ENCODE data around the gene DPP8. TPM values are rescaled to one million over a fixed set of nuclear protein-coding genes. Genes with fewer than 3 reads are reported as not detected.
A peak's percentile ranks its signal among the peaks of the same experiment; 100 is the strongest.

The DPP8 gene
- total RNA-seq, 2 experiments from 2014 or later = 25.8 to 26.4 TPM

DNA sequence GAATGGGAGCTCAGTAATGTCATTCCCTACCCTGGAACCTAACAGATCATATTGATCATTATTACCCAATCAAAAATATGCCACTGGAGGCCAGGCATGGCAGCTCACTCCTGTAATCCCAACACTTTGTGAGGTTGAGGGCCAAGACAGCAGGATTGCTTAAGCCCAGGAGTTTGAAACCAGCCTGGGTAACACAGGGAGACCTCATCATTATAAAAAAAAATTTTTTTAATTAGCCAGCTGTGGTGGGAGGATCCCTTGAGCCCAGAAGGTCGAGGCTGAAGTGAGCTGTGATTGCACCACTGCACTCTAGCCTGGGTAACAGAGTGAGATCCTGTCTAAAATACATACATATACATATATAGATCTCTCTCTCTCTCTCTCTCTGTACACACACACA, 104.9 kb downstream of the DPP8 start:
- ChIA-PET CTCF (interaction anchor here (0.7 to 1.5 kb wide), 3 partner anchors 9 to 27 kb away, joined by 3 to 4 read pairs (median 4); no protein-coding TSS in a partner anchor), POLR2A (no interaction called here)
- Mint-ChIP-seq H3K27me3 (peaks cover 16% of the 10 kb centered on the region), H3K27ac (no peak overlapping the region), H3K4me1 (peaks cover 3% of the 10 kb centered on the region), H3K36me3 (ENCODE audit: low read depth) (no peaks in the 10 kb centered on the region), H3K9me3 (ENCODE audit: low read depth) (no peaks in the 10 kb centered on the region), H3K4me3 (no peak overlapping the region)
- DNase-seq (no peak), ATAC-seq (no peak)
- intact Hi-C loops (cut with DNase I, micrococcal nuclease) = no loop called here

DNA sequence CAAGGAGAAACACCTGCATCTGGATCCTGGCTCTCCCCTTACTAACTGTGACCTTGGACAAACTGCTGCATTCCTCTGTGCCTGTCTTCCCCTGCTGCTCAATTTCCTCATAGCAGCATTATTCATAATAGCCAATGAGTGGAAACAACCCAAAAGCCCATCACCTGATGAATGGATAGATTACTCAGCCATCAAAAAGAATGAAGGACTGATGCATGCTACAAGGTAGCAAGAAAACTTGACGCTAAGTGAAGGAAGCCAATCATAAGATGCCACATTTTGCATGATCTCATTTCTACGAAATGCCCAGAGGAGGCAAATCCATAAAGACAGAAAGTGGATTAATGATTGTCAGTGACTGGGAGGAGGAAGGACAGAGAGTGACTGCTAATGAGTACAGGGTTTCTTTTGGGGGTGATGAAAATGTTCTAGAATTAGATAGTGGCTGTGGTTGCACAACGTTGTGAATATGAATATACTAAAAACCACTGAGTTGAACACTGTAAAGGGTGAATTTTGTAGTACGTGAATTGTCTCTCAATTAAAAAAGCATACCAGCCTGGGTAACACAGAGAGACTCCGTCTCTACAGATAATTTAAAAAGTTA, 105.9 kb downstream of the DPP8 start:
- ChIA-PET POLR2A (no interaction called here), CTCF (no interaction called here)
- Mint-ChIP-seq H3K4me3 (no peak overlapping the region), H3K27ac (no peak overlapping the region), H3K36me3 (ENCODE audit: low read depth) (no peaks in the 10 kb centered on the region), H3K9me3 (ENCODE audit: low read depth) (no peaks in the 10 kb centered on the region), H3K27me3 (peaks cover 10% of the 10 kb centered on the region), H3K4me1 (peaks cover 3% of the 10 kb centered on the region)
- intact Hi-C loops (cut with DNase I, micrococcal nuclease) = no loop called here
- no peak for ATAC-seq
- no peak for DNase-seq

DNA sequence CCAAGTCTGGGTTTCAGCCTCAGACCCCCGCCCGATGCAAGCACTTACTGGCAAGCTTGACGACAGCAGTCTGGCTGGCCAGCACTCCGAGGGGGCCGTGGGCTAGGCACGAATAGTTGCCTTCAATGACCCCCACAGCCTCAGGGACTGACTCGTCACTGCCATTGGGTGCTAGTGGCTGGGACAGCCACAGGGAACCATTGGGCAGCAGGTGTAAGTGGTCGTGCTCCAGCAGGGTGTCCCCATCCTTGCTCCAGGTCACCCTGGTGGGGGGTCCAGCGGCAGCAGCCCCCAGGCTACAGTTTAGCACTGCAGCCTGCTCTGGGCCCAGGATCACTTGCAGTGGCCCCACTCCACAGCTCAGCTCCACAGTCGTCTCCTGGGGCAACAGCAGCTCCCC, 106.5 kb downstream of the DPP8 start:
- Mint-ChIP-seq H3K27ac (no peak overlapping the region), H3K27me3 (peaks cover 10% of the 10 kb centered on the region), H3K4me1 (peaks cover 3% of the 10 kb centered on the region), H3K36me3 (ENCODE audit: low read depth) (no peaks in the 10 kb centered on the region), H3K9me3 (ENCODE audit: low read depth) (no peaks in the 10 kb centered on the region), H3K4me3 (no peak overlapping the region)
- intact Hi-C loops (cut with DNase I, micrococcal nuclease) = no loop called here
- ATAC-seq = no peak
- CTCF ChIA-PET = no interaction called here
- DNase-seq = no peak
- POLR2A ChIA-PET = no interaction called here

DNA sequence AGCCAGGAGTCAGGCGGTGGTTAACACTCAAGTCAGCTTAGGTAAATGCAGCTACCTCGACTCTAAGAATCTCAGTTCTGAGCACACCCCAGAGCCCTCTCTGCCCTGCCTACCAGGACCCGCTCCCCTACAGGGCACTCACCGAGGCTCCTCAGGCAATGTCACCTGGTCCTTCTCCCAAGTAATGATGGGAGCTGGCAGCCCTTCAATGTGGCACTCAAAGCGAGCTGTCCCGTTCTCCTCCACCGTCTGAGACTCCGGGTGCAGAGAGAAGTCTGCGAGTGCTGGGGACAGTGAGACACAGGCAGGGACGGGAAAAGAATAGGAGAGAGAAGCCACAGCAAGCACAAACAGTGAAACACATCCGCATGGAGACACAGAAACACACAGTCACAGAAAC, 107.5 kb downstream of the DPP8 start:
- peaks cover 9% of the 10 kb centered on the region for H3K27me3 Mint-ChIP-seq
- CTCF ChIA-PET = interaction anchor here (1.3 kb wide), 1 partner anchor 31 kb away, joined by 3 read pairs; no protein-coding TSS in a partner anchor
- POLR2A ChIA-PET = no interaction called here
- no peak overlapping the region for H3K4me3 Mint-ChIP-seq
- H3K27ac Mint-ChIP-seq = no peak overlapping the region
- no peaks in the 10 kb centered on the region for H3K36me3 Mint-ChIP-seq (ENCODE audit: low read depth)
- no peaks in the 10 kb centered on the region for H3K9me3 Mint-ChIP-seq (ENCODE audit: low read depth)
- intact Hi-C loops (cut with DNase I, micrococcal nuclease) = no loop called here
- no peak for DNase-seq
- no peak for ATAC-seq
- H3K4me1 Mint-ChIP-seq = peaks cover 3% of the 10 kb centered on the region

DNA sequence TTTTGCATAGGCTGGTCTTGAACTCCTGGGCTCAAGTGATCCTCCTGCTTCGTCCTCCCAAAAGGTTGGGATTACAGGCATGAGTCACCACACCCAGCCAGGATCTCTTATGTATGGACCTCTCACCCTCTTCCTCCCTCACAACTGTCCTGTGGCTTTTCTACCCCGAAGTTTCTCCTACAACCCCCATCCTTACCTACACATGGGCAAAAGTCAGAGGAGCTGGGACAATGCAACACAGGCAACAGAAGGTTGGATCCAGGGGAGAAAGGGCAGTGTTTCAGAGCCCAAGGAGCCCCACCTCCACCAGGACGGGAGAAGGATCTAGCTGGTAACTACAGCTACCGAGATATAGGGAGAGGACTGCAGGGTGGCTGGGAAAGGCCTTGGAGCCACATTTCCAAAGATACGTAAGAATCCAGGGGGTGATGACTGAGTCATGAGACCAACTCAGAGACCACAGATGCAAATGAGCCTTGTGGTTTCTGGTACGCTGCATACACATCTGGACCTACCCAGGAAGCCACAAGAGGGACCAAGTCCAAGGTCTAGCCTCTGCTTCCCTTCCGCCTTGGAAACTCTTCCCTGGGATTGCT, 108.4 kb downstream of the DPP8 start:
- Mint-ChIP-seq H3K9me3 (ENCODE audit: low read depth) (no peaks in the 10 kb centered on the region), H3K36me3 (ENCODE audit: low read depth) (no peaks in the 10 kb centered on the region), H3K27ac (no peak overlapping the region), H3K4me1 (peaks cover 3% of the 10 kb centered on the region), H3K4me3 (no peak overlapping the region), H3K27me3 (peaks cover 13% of the 10 kb centered on the region)
- ChIA-PET CTCF (interaction anchor here (1.3 kb wide), 1 partner anchor 30 kb away, joined by 3 read pairs; no protein-coding TSS in a partner anchor), POLR2A (no interaction called here)
- ATAC-seq (peak; percentile 53), DNase-seq (no peak)
- intact Hi-C loops (cut with DNase I, micrococcal nuclease) = no loop called here

DNA sequence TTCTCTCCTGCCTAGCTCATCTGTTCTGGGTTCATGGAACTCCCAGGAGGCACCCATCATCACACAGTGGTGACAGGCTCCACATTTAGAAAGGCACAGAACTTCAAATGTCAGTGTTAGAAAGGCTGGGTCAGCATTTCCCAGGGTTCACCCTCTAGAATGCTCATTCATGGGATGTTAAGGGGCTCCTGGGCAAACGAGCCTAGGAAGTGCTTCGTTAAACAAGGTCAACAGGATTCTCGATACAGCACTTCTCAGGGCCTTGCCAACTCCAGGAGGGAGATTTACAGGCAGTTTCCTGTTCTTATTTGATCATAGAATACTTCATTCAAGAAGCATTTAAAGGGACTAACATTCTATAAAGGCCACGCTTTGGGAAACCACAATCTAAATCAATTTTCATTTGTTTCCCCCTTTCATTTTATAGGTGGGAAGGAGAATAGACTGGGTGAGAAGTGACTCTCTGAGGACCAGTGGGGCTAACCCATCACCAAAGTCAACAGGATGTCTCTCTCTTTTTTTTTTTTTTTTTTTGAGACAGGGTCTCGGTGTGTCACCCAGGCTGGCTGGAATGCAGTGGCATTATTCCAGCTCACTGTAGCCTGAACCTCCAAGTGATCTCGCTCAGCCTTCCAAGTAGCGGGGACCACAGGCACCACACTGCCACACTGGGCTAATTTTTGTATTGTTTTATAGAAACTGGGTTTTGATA, 109.0 kb downstream of the DPP8 start:
- peaks cover 3% of the 10 kb centered on the region for H3K4me1 Mint-ChIP-seq
- intact Hi-C loops (cut with DNase I, micrococcal nuclease) = no loop called here
- CTCF ChIA-PET = interaction anchor here (0.7 kb wide), 1 partner anchor 468 kb away, joined by 3 read pairs; no protein-coding TSS in a partner anchor
- peaks cover 13% of the 10 kb centered on the region for H3K27me3 Mint-ChIP-seq
- H3K36me3 Mint-ChIP-seq (ENCODE audit: low read depth) = no peaks in the 10 kb centered on the region
- no peaks in the 10 kb centered on the region for H3K9me3 Mint-ChIP-seq (ENCODE audit: low read depth)
- no peak for ATAC-seq
- POLR2A ChIA-PET = no interaction called here
- H3K27ac Mint-ChIP-seq = no peak overlapping the region
- H3K4me3 Mint-ChIP-seq = no peak overlapping the region
- DNase-seq = no peak

DNA sequence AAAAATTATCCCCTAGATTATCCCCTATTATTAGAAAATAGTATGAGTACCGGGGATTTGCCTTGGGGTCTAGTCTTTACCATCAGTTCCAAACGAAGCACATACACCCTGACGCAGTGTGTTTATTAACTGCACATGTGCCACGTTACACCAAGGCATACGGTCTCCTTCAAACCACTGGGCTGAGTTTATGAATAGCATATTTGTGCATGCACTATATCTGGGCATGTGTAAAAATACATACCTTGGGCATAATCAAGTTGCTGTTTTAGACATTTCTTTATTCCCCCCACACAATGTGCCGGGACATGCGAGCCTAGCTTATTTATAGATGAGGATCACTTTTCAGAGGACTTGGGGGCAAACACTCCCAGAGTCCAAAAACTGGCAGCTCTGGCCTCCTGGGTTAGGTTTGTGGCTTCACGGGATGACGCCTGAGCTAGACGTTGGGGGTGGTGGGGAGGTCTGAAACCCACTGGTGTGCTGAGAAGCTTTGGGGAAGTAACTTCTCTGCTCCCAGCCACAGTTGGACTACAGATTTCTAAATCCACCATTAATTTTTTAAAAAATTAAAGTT, 111.0 kb downstream of the DPP8 start:
- POLR2A ChIA-PET = no interaction called here
- intact Hi-C loops (cut with DNase I, micrococcal nuclease) = no loop called here
- DNase-seq = no peak
- no peak overlapping the region for H3K27ac Mint-ChIP-seq
- H3K4me3 Mint-ChIP-seq = no peak overlapping the region
- H3K9me3 Mint-ChIP-seq (ENCODE audit: low read depth) = no peaks in the 10 kb centered on the region
- ATAC-seq = no peak
- H3K4me1 Mint-ChIP-seq = peaks cover 3% of the 10 kb centered on the region
- H3K36me3 Mint-ChIP-seq (ENCODE audit: low read depth) = no peaks in the 10 kb centered on the region
- CTCF ChIA-PET = interaction anchor here (1.3 to 2.7 kb wide), 2 partner anchors 12 to 85 kb away, joined by 4 to 9 read pairs; no protein-coding TSS in a partner anchor
- peaks cover 17% of the 10 kb centered on the region for H3K27me3 Mint-ChIP-seq

DNA sequence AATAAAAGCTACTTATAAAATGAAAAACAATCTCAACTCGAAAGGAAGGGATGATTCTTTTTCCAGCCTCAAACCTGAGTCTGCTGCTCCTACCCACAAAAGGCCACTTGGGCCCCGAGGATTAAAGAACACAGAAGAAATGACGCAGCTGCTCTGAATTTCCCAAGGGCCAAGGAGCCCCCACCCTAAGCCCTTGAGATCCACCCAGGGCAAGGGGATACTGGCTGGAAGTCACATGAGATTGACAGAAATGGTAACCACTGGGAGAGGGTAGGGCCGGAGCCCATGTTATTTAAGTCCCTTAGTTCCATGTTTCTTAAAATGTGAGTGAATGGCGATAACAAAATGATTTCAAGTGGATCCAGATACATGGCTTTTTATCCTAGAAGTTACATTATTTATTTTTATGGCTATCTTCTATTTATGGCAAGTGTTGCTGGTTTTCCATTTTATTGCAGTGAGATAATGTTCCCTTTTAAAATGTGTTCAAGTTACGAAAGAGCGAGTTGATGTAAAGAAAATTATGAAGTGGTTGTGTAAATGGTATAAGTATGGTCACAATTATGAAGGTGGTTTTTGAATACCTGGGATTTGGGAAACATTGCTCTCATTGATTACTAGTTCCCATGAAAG, 111.6 kb downstream of the DPP8 start:
- Mint-ChIP-seq H3K9me3 (ENCODE audit: low read depth) (no peaks in the 10 kb centered on the region), H3K4me3 (no peak overlapping the region), H3K27me3 (peaks cover 20% of the 10 kb centered on the region), H3K4me1 (peaks cover 3% of the 10 kb centered on the region), H3K27ac (no peak overlapping the region), H3K36me3 (ENCODE audit: low read depth) (no peaks in the 10 kb centered on the region)
- intact Hi-C loops (cut with DNase I, micrococcal nuclease) = no loop called here
- no peak for DNase-seq
- POLR2A ChIA-PET = no interaction called here
- no peak for ATAC-seq
- CTCF ChIA-PET = interaction anchor here (0.9 to 2.7 kb wide), 4 partner anchors 9 to 85 kb away, joined by 4 to 9 read pairs (median 7); no protein-coding TSS in a partner anchor

DNA sequence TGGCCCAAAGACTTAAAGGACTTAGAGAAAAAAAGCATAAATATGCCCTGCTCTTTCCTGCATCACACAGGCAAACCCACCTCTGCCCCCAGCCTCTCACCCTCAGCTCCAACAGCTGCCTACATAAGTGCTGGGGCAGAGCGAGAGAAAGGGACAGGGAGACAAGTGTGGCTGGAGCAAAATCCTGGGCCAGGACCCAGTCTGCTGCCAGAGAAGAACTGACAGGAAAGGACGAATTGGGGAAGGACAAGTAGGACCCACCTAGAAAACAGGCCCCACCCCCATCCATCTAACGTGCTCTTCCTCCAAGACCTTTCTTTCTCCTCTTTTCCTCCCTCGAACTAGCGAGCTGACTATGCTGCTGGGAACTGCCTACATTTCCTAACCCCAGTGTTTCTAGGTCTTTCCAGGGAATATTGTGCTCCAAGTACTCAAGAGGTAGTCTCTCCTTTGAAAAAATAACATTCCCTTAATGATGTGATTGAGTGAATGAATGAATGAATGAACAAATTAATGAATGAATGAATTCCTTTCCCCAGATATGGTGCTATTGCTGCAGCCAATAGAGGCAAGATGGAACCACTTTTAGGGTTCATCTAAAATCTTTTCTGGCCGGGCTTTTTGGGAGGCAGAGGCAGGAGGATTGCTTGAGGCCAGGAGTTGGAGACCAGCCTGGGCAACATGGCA, 113.2 kb downstream of the DPP8 start:
- peaks cover 24% of the 10 kb centered on the region for H3K27me3 Mint-ChIP-seq
- POLR2A ChIA-PET = no interaction called here
- H3K4me3 Mint-ChIP-seq = no peak overlapping the region
- H3K4me1 Mint-ChIP-seq = peaks cover 3% of the 10 kb centered on the region
- intact Hi-C loops (cut with DNase I, micrococcal nuclease) = no loop called here
- no peaks in the 10 kb centered on the region for H3K36me3 Mint-ChIP-seq (ENCODE audit: low read depth)
- H3K9me3 Mint-ChIP-seq (ENCODE audit: low read depth) = no peaks in the 10 kb centered on the region
- DNase-seq (no peak), ATAC-seq (no peak)
- CTCF ChIA-PET = interaction anchor here (1.7 to 2.7 kb wide), 2 partner anchors 10 to 19 kb away, joined by 9 read pairs; no protein-coding TSS in a partner anchor
- no peak overlapping the region for H3K27ac Mint-ChIP-seq

DNA sequence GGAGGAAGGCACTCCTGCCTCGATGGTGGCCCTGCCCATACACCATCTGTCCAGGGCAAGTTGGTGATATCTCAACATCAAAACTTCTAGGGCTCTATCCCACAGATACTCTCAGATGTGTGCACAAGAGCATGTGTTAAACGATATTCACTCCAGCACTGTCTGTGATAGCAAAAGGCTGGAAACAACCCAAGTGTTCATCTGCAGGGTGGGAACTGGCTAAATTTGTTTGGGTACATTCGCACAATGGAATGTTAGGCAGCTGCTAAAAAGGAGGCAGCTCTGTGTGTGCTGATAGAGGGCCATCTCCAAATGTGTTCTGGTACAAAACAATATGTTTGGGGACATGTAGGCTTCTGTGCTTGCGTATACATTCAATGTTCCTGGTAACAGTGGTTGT, 114.5 kb downstream of the DPP8 start:
- no peak for DNase-seq
- ChIA-PET POLR2A (no interaction called here), CTCF (interaction anchor here (0.6 to 1.2 kb wide), 3 partner anchors 10 to 82 kb away, joined by 3 to 4 read pairs (median 3); no protein-coding TSS in a partner anchor)
- Mint-ChIP-seq H3K4me3 (no peak overlapping the region), H3K27ac (no peak overlapping the region), H3K36me3 (ENCODE audit: low read depth) (no peaks in the 10 kb centered on the region), H3K4me1 (no peaks in the 10 kb centered on the region), H3K9me3 (ENCODE audit: low read depth) (no peaks in the 10 kb centered on the region), H3K27me3 (peaks cover 23% of the 10 kb centered on the region)
- no peak for ATAC-seq
- intact Hi-C loops (cut with DNase I, micrococcal nuclease) = no loop called here

Data from activated CD4-positive, alpha-beta T cell treated with anti-CD3 and anti-CD28 coated beads for 36 hours (primary cell).